Stimulated activated CD8-positive, alpha-beta memory T cell treated with anti-CD3 and anti-CD28 coated beads, Interleukin-4, amount 100 ng/mL, for 4 hours (primary cell): ENCODE measurements around the gene WNT7B.
A peak's percentile ranks its signal among the peaks of the same experiment; 100 is the strongest.

ENCODE experiments used
- DNase-seq, 2 donors: peaks; one replicate each; pipeline ENCODE4 v3.0.0-alpha.2; 2020; ENCODE audit warnings: low read depth in 2 of 2, low spot score in 1 of 2

WNT7B gene

GRCh38 chr22:45997077-45997776 lies 20.3 kb upstream of the WNT7B start:
- DNase-seq = no peak

GRCh38 chr22:45996241-45997076 lies 19.5 kb upstream of the WNT7B start:
- DNase-seq = no peak

- DNase-seq = no peak
Measured at GRCh38 chr22:45995405-45996101, 18.6 kb upstream of the WNT7B start.

- DNase-seq = peak; percentile 44 to 77
Measured at GRCh38 chr22:45994491-45995404, 17.8 kb upstream of the WNT7B start.

GRCh38 chr22:45993841-45994240 lies 16.9 kb upstream of the WNT7B start:
- DNase-seq = no peak

- DNase-seq = no peak
Measured at GRCh38 chr22:45993143-45993692, 16.3 kb upstream of the WNT7B start.

- no peak for DNase-seq
Measured at GRCh38 chr22:45992737-45993136, 15.8 kb upstream of the WNT7B start.

GRCh38 chr22:45991098-45991497 lies 14.1 kb upstream of the WNT7B start:
- no peak for DNase-seq

GRCh38 chr22:45987136-45987861 lies 10.3 kb upstream of the WNT7B start:
- DNase-seq = no peak

- no peak for DNase-seq
Measured at GRCh38 chr22:45984316-45984916, 7.5 kb upstream of the WNT7B start.

- no peak for DNase-seq
Measured at GRCh38 chr22:45983797-45984196, 6.8 kb upstream of the WNT7B start.

GRCh38 chr22:45980761-45981160 lies 3.8 kb upstream of the WNT7B start:
- no peak for DNase-seq

- no peak for DNase-seq
Measured at GRCh38 chr22:45980268-45980570, 3.3 kb upstream of the WNT7B start.

- DNase-seq = no peak
Measured at GRCh38 chr22:45978275-45978713, 1.3 kb upstream of the WNT7B start.

- no peak for DNase-seq
Measured at GRCh38 chr22:45977551-45978274, 751 bp upstream of the WNT7B start.

GRCh38 chr22:45976254-45977002 lies 534 bp downstream of the WNT7B start:
- no peak for DNase-seq

GRCh38 chr22:45975164-45976161 lies 1.5 kb downstream of the WNT7B start:
- DNase-seq = no peak
